ENCODE data around the gene FARP2.

Gene FARP2

DNA sequence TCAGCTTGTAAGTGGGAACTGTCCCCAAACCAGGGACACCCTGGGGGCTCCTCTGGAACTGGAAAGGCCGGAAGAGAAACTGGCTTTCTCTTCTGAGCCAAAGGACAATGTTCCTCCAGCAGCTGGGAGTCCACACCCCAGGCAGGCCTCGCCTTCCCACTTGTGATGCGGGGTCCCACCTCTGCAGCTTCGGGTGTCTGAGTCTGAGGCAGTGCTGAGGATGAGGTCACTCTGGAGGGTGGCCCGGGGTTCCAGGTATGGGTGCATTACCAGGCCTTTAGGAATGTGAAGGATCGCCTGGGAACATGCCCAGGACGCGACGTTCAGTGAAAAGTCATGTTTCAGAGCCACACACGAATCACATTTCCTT lies 184.3 kb downstream of the FARP2 start:
- H3K27ac ChIP-seq: no peak overlapping the region
- H3K27me3 ChIP-seq (ENCODE audit: insufficient read depth, low read depth): no peaks in the 10 kb centered on the region
- no peak overlapping the region for H2AFZ ChIP-seq (ENCODE audit: low read depth)
- H3K4me2 ChIP-seq: no peak overlapping the region
- H3K9ac ChIP-seq: no peak overlapping the region
- H3K4me3 ChIP-seq (IDR thresholded peaks at IDR 0.05; ENCODE audit: insufficient read depth, low read depth, low read length): no peak overlapping the region
- H3K36me3 ChIP-seq (ENCODE audit: insufficient read depth): no peaks in the 10 kb centered on the region
- H4K20me1 ChIP-seq (ENCODE audit: insufficient read depth): no peaks in the 10 kb centered on the region
- H3K4me1 ChIP-seq (ENCODE audit: low read depth, poor library complexity, severe bottlenecking): peaks cover 9% of the 10 kb centered on the region
- TF ChIP-seq, protein P1, sequence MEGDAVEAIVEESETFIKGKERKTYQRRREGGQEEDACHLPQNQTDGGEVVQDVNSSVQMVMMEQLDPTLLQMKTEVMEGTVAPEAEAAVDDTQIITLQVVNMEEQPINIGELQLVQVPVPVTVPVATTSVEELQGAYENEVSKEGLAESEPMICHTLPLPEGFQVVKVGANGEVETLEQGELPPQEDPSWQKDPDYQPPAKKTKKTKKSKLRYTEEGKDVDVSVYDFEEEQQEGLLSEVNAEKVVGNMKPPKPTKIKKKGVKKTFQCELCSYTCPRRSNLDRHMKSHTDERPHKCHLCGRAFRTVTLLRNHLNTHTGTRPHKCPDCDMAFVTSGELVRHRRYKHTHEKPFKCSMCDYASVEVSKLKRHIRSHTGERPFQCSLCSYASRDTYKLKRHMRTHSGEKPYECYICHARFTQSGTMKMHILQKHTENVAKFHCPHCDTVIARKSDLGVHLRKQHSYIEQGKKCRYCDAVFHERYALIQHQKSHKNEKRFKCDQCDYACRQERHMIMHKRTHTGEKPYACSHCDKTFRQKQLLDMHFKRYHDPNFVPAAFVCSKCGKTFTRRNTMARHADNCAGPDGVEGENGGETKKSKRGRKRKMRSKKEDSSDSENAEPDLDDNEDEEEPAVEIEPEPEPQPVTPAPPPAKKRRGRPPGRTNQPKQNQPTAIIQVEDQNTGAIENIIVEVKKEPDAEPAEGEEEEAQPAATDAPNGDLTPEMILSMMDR (conservative IDR thresholded peaks at IDR 0.05; ENCODE audit: low read depth, low read length): no peak
- no peaks in the 10 kb centered on the region for H3K79me2 ChIP-seq (ENCODE audit: insufficient read depth, low read depth)

DNA sequence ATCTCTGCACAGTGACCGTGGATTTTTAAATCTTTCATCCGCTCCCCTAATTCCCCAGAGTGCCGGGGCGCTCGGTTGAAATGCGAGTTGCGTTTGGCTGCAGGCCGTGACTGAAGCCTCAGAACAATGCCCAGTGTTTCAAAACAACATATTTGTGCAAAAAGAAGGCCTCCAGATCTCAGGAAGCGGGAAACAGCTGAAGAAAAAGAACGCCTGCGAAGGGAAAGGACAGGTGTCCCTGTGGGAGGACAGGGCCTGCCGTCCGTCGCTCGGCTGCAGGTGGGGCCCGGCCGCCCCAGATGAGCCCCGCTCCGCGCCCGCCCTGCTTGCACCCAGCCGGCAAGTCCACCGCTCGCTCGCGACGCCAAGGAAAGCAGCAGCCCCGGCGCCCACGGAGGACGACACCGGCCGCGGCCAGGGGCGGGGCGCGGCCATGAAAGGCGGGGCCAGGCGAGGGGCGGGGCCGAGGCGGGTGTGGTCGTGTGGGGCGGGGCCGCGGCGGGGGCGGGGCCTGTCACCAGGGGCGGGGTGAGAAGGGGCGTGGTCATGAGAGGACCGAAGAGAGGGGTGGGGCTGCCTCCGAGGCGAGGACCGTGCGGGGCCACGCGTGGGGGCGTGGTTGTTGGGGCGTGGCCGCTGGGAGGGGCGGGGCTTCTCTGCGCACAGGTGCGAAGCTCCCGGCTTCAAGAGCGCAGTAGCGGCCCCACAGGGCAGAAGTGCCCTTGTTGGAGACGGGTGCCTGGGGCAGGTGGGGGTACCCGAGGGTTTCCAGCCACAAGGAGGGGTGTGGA lies 184.9 kb downstream of the FARP2 start:
- Histone ChIP-seq H3K27me3 (ENCODE audit: insufficient read depth, low read depth) (no peaks in the 10 kb centered on the region), H3K4me2 (no peak overlapping the region), H2AFZ (ENCODE audit: low read depth) (no peak overlapping the region)

DNA sequence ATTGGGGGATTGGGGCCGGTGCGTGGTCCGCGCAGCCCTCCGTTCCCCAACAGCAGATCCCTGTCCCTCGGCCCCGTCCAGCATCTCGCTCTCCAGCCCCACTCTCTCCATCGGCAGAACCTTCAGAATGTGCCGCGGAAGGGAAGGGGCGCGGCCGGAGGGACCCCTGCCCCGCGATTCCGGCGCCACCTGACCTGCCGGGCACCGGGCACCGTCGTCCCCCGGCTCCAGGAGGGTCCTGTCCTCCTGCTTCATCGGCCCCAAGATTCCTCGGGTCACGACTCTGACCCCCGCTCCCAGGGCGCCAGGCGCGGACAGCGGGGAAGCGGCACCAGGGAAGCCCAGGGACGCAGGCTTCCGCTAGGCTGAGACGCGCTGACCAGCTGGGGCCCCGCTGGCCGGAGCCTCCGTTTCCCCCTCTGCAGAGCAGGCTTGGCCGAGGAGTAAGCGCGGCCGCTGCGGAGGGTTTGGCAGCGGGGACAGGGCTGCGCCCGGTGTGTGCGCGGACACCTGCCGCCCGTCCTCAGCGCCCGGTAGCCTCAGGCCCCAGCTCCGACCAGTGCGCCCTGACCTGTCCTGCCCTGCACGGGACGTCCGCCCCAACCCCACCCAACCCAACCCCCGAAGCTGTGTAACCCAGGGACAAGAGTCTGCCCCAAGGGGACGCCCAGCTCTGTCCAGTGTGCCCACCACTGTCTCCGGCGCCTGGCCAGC lies 185.6 kb downstream of the FARP2 start:
- H3K9ac ChIP-seq: no peak overlapping the region
- H2AFZ ChIP-seq (ENCODE audit: low read depth): no peak overlapping the region
- TF ChIP-seq, protein P1 (conservative IDR thresholded peaks at IDR 0.05; ENCODE audit: low read depth, low read length): no peak
- H3K4me2 ChIP-seq: no peak overlapping the region
- H3K36me3 ChIP-seq (ENCODE audit: insufficient read depth): no peaks in the 10 kb centered on the region
- peaks cover 9% of the 10 kb centered on the region for H3K4me1 ChIP-seq (ENCODE audit: low read depth, poor library complexity, severe bottlenecking)
- no peak overlapping the region for H3K27ac ChIP-seq
- H3K4me3 ChIP-seq (IDR thresholded peaks at IDR 0.05; ENCODE audit: insufficient read depth, low read depth, low read length): no peak overlapping the region
- H4K20me1 ChIP-seq (ENCODE audit: insufficient read depth): no peaks in the 10 kb centered on the region
- H3K27me3 ChIP-seq (ENCODE audit: insufficient read depth, low read depth): no peaks in the 10 kb centered on the region
- H3K79me2 ChIP-seq (ENCODE audit: insufficient read depth, low read depth): no peaks in the 10 kb centered on the region

More for the DNA sequence above, 184.9 kb downstream of the FARP2 start:
- Histone ChIP-seq H3K9ac (no peak overlapping the region), H3K27ac (no peak overlapping the region), H3K4me1 (ENCODE audit: low read depth, poor library complexity, severe bottlenecking) (peaks cover 9% of the 10 kb centered on the region), H3K36me3 (ENCODE audit: insufficient read depth) (no peaks in the 10 kb centered on the region), H3K4me3 (IDR thresholded peaks at IDR 0.05; ENCODE audit: insufficient read depth, low read depth, low read length) (no peak overlapping the region), H3K79me2 (ENCODE audit: insufficient read depth, low read depth) (no peaks in the 10 kb centered on the region), H4K20me1 (ENCODE audit: insufficient read depth) (no peaks in the 10 kb centered on the region)
- TF ChIP-seq, protein P1 (conservative IDR thresholded peaks at IDR 0.05; ENCODE audit: low read depth, low read length): no peak

DNA sequence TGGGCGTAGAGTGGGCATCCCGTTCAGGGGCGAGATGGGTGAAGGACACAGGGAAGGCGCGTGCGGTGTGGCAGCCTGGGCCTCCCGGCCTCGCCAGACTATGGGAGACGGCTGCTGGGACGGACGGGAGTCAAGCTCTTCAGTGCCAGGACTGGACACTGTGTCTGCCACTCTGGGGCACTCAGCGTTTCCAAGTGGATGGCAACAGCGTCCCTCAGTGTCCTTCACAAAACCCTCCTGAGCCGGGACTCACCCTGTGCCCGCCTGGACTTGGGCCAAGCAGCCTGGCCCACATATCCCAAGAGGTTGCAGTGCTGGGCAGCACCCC lies 186.2 kb downstream of the FARP2 start:
- Histone ChIP-seq H3K9ac (no peak overlapping the region), H2AFZ (ENCODE audit: low read depth) (no peak overlapping the region), H3K27ac (no peak overlapping the region), H3K4me3 (IDR thresholded peaks at IDR 0.05; ENCODE audit: insufficient read depth, low read depth, low read length) (no peak overlapping the region), H3K36me3 (ENCODE audit: insufficient read depth) (no peaks in the 10 kb centered on the region), H4K20me1 (ENCODE audit: insufficient read depth) (no peaks in the 10 kb centered on the region), H3K27me3 (ENCODE audit: insufficient read depth, low read depth) (no peaks in the 10 kb centered on the region), H3K4me2 (no peak overlapping the region), H3K79me2 (ENCODE audit: insufficient read depth, low read depth) (no peaks in the 10 kb centered on the region), H3K4me1 (ENCODE audit: low read depth, poor library complexity, severe bottlenecking) (peaks cover 9% of the 10 kb centered on the region)
- TF ChIP-seq, protein P1 (conservative IDR thresholded peaks at IDR 0.05; ENCODE audit: low read depth, low read length): no peak
